Ramos (cell line): ENCODE results near the gene ZNF787.

Source experiments
- in situ Hi-C: fragments of 300-500 bp; cut with MboI; formaldehyde crosslinking; loops from one replicate; pipeline ENCODE4 v1.14.3; 2022; ENCODE audit warnings: low sequenced_read_pairs; ENCODE audit not compliant: unreplicated experiment

ZNF787 gene

GRCh38 chr19:56144831-56145230, 23.7 kb upstream of the ZNF787 start:
- in situ Hi-C loops, result no loop called here

GRCh38 chr19:56144376-56144775, 23.3 kb upstream of the ZNF787 start:
- in situ Hi-C loops, result no loop called here

- in situ Hi-C loops, result no loop called here
These were observed 21.9 kb upstream of the ZNF787 start for GRCh38 chr19:56142897-56143434.

GRCh38 chr19:56142087-56142787, 21.1 kb upstream of the ZNF787 start:
- in situ Hi-C loops, result no loop called here

GRCh38 chr19:56141417-56141993, 20.4 kb upstream of the ZNF787 start:
- in situ Hi-C loops, result no loop called here

GRCh38 chr19:56140583-56141416, 19.7 kb upstream of the ZNF787 start, which contains the start of gene ZNF444:
ZNF444 (plus strand) TSS chr19:56141287; CDS start chr19:56146912, 5,625 bp downstream.
- in situ Hi-C loops, result no loop called here

GRCh38 chr19:56139847-56140582, 18.9 kb upstream of the ZNF787 start:
- in situ Hi-C loops, result no loop called here

- in situ Hi-C loops, result no loop called here
These were observed 17.0 kb upstream of the ZNF787 start for GRCh38 chr19:56138069-56138468.

- in situ Hi-C loops, result no loop called here
These were observed 16.3 kb upstream of the ZNF787 start for GRCh38 chr19:56137405-56137804.

- in situ Hi-C loops, result no loop called here
These were observed 15.3 kb upstream of the ZNF787 start for GRCh38 chr19:56136362-56136761.

GRCh38 chr19:56134654-56134921, 13.5 kb upstream of the ZNF787 start:
- in situ Hi-C loops, result no loop called here

GRCh38 chr19:56133858-56134653, 13.0 kb upstream of the ZNF787 start:
- in situ Hi-C loops, result no loop called here

GRCh38 chr19:56132316-56132822, 11.3 kb upstream of the ZNF787 start:
- in situ Hi-C loops, result no loop called here

- in situ Hi-C loops, result no loop called here
These were observed 10.6 kb upstream of the ZNF787 start for GRCh38 chr19:56131651-56132050.

- in situ Hi-C loops, result no loop called here
These were observed 8.9 kb upstream of the ZNF787 start for GRCh38 chr19:56130006-56130405.

- in situ Hi-C loops, result no loop called here
These were observed 6.1 kb upstream of the ZNF787 start for GRCh38 chr19:56126983-56127780.

- in situ Hi-C loops, result no loop called here
These were observed 4.9 kb upstream of the ZNF787 start for GRCh38 chr19:56125806-56126590.

- in situ Hi-C loops, result no loop called here
These were observed 3.5 kb upstream of the ZNF787 start for GRCh38 chr19:56124578-56124977.
